H1 (cell line): ENCODE measurements around the gene ACAP3. TPM values are rescaled to one million over a fixed set of nuclear protein-coding genes. Genes with fewer than 3 reads are reported as not detected.

ENCODE experiments used
- CTCF ChIA-PET: fragments of 300-600 bp; sonication (Branson Sonifier 250); formaldehyde crosslinking; loops from one replicate; lab custom pipeline; 2021; ENCODE audit not compliant: partially characterized antibody; lab: Charles Lee
- POLR2A ChIA-PET: fragments of 300-600 bp; sonication (Branson Sonifier 250); formaldehyde crosslinking; loops from one replicate; lab custom pipeline; 2021; ENCODE audit warnings: inconsistent platforms; ENCODE audit not compliant: partially characterized antibody; lab: Charles Lee
- DNase-seq, 2 experiments: peaks; one replicate each; pipeline versions ENCODE4 v3.0.0 to v3.0.0-alpha.2; 2010 to 2022; ENCODE audit warnings: low spot score in 2 of 2, low read depth in 1 of 2, mixed read lengths in 1 of 2
- FAIRE-seq: peaks from 2 replicates; lab custom pipeline; 2011; peaks lifted over from hg19 to GRCh38; lab: Jason Lieb, UNC
- H2AFZ ChIP-seq: 2 replicates; pipeline ENCODE4 v1.8.1; 2012; ENCODE audit warnings: low read length, inconsistent platforms
- H2AK5ac ChIP-seq: 2 replicates; pipeline ENCODE4 v1.6.1; 2013; ENCODE audit warnings: low read depth, low read length
- H2BK120ac ChIP-seq: replicated peaks from 2 replicates; pipeline ENCODE3; 2013; ENCODE audit warnings: low read depth, low read length, inconsistent platforms
- H2BK12ac ChIP-seq: 2 replicates; pipeline ENCODE4 v1.6.1; 2013; ENCODE audit warnings: low read depth, low read length
- H2BK15ac ChIP-seq: 2 replicates; pipeline ENCODE4 v1.6.1; 2013; ENCODE audit warnings: low read length
- H2BK20ac ChIP-seq: 2 replicates; pipeline ENCODE4 v1.6.1; 2013; ENCODE audit warnings: low read length
- H2BK5ac ChIP-seq: 2 replicates; pipeline ENCODE4 v1.6.1; 2013; ENCODE audit warnings: low read depth, low read length
- H3K14ac ChIP-seq: 2 replicates; pipeline ENCODE4 v1.6.1; 2013; ENCODE audit warnings: inconsistent platforms; ENCODE audit not compliant: insufficient read length
- H3K18ac ChIP-seq: 2 replicates; pipeline ENCODE4 v1.6.1; 2013; ENCODE audit warnings: low read length; ENCODE audit errors: extremely low read depth
- H3K23ac ChIP-seq: 2 replicates; pipeline ENCODE4 v1.6.1; 2013; ENCODE audit warnings: inconsistent platforms; ENCODE audit not compliant: insufficient read length
- H3K23me2 ChIP-seq: 2 replicates; pipeline ENCODE4 v1.6.1; 2013; ENCODE audit warnings: low read depth, low read length
- H3K27ac ChIP-seq: 2 replicates; pipeline ENCODE4 v1.6.1; 2011; ENCODE audit warnings: low read depth, low read length, inconsistent platforms
- H3K27me3 ChIP-seq, 4 experiments: replicated peaks in 1 of 4; 1 replicate in 1 of 4; 2 replicates in 3 of 4; pipeline versions ENCODE4 v1.6.1 to v1.8.1; 2011 to 2013; ENCODE audit warnings: low read length in 3 of 4, mild to moderate bottlenecking in 3 of 4, inconsistent platforms in 2 of 4, mixed read lengths in 2 of 4, moderate library complexity in 1 of 4; ENCODE audit not compliant: control insufficient read depth in 3 of 4, insufficient read depth in 3 of 4; ENCODE audit errors: extremely low read depth in 1 of 4
- H3K36me3 ChIP-seq, 4 experiments: 2 replicates each; pipeline versions ENCODE4 v1.6.1 to v1.8.1; 2011 to 2013; ENCODE audit warnings: mild to moderate bottlenecking in 4 of 4, low read length in 3 of 4, moderate library complexity in 2 of 4, control low read depth in 1 of 4, inconsistent platforms in 1 of 4; ENCODE audit not compliant: insufficient read depth in 4 of 4, control insufficient read depth in 2 of 4
- H3K4ac ChIP-seq: replicated peaks from 2 replicates; pipeline ENCODE3; 2013; ENCODE audit warnings: low read length, low read depth, mixed read lengths, inconsistent platforms; ENCODE audit not compliant: insufficient read length
- H3K4me1 ChIP-seq, 4 experiments: replicated peaks in 1 of 4; 1 replicate in 1 of 4; 2 replicates in 3 of 4; pipeline versions ENCODE4 v1.6.1 to v1.8.1; 2011 to 2013; ENCODE audit warnings: low read length in 3 of 4, inconsistent platforms in 2 of 4, mixed read lengths in 1 of 4; ENCODE audit not compliant: insufficient read depth in 4 of 4, control insufficient read depth in 3 of 4
- H3K4me2 ChIP-seq, 2 experiments: 2 replicates each; pipeline versions ENCODE4 v1.6.1 to v1.8.1; 2011 to 2013; ENCODE audit warnings: low read depth in 2 of 2, low read length in 2 of 2, control low read depth in 1 of 2, inconsistent platforms in 1 of 2, mild to moderate bottlenecking in 1 of 2; ENCODE audit not compliant: insufficient read depth in 1 of 2
- H3K4me3 ChIP-seq, 4 experiments: fragments of 200-600, 300-600 bp in 1 of 4; sonication (generic), shearing (Covaris generic), sonication (Bioruptor Twin) in 1 of 4; 2 replicates each; pipeline versions ENCODE4 v1.5.1 to v1.8.1; 2011 to 2016; ENCODE audit warnings: low read length in 4 of 4, low read depth in 3 of 4, control low read depth in 2 of 4, inconsistent platforms in 2 of 4, mild to moderate bottlenecking in 2 of 4, mixed read lengths in 1 of 4, moderate library complexity in 1 of 4; ENCODE audit not compliant: insufficient read depth in 2 of 4; ENCODE audit errors: extremely low read depth in 1 of 4
- H3K56ac ChIP-seq: replicated peaks from 2 replicates; pipeline ENCODE3; 2013; ENCODE audit warnings: low read depth, mild to moderate bottlenecking, mixed read lengths, low read length, inconsistent platforms; ENCODE audit not compliant: insufficient read length
- H3K79me1 ChIP-seq: 2 replicates; pipeline ENCODE4 v1.6.1; 2013; ENCODE audit warnings: low read depth, low read length, control low read depth
- H3K79me2 ChIP-seq, 2 experiments: 2 replicates each; pipeline versions ENCODE4 v1.6.1 to v1.8.1; 2012 to 2013; ENCODE audit warnings: low read length in 2 of 2, mild to moderate bottlenecking in 2 of 2, inconsistent platforms in 1 of 2; ENCODE audit not compliant: insufficient read depth in 2 of 2, control insufficient read depth in 1 of 2
- H3K9ac ChIP-seq, 4 experiments: replicated peaks in 1 of 4; 1 replicate in 1 of 4; 2 replicates in 3 of 4; pipeline versions ENCODE4 v1.6.1 to v1.8.1; 2011 to 2013; ENCODE audit warnings: low read depth in 3 of 4, low read length in 3 of 4, control low read depth in 2 of 4, mild to moderate bottlenecking in 2 of 4, moderate library complexity in 2 of 4, inconsistent platforms in 1 of 4; ENCODE audit errors: extremely low read depth in 1 of 4
- H3K9me3 ChIP-seq, 2 experiments: 2 replicates each; pipeline versions ENCODE4 v1.6.1 to v1.8.1; 2012 to 2013; ENCODE audit warnings: mild to moderate bottlenecking in 2 of 2, moderate library complexity in 2 of 2, control low read depth in 1 of 2, inconsistent platforms in 1 of 2, low read depth in 1 of 2, low read length in 1 of 2, mixed read lengths in 1 of 2; ENCODE audit not compliant: insufficient read depth in 2 of 2
- H4K20me1 ChIP-seq, 2 experiments: replicated peaks in 1 of 2; 2 replicates each; pipeline versions ENCODE3 to v1.8.1; 2011 to 2013; ENCODE audit warnings: inconsistent platforms in 2 of 2, low read length in 2 of 2, mild to moderate bottlenecking in 1 of 2; ENCODE audit not compliant: insufficient read depth in 2 of 2, control insufficient read depth in 1 of 2
- H4K5ac ChIP-seq: 2 replicates; pipeline ENCODE4 v1.6.1; 2013; ENCODE audit warnings: low read length, low read depth, mixed read lengths, inconsistent platforms; ENCODE audit not compliant: insufficient read length
- H4K8ac ChIP-seq: 2 replicates; pipeline ENCODE4 v1.8.0; 2013; ENCODE audit warnings: mild to moderate bottlenecking, moderate library complexity, low read length, inconsistent platforms; ENCODE audit not compliant: insufficient read depth; ENCODE audit errors: extremely low read depth
- H4K91ac ChIP-seq: replicated peaks from 2 replicates; pipeline ENCODE3; 2013; ENCODE audit warnings: low read length, mixed read lengths, inconsistent platforms; ENCODE audit not compliant: insufficient read length
- BCL11A ChIP-seq, 2 experiments: IDR thresholded peaks; one replicate each; pipeline ENCODE4 v1.6.1; 2011; ENCODE audit warnings: low read depth in 2 of 2, low read length in 2 of 2, mild to moderate bottlenecking in 2 of 2
- CBX8 ChIP-seq: fragments of 300-800, 300-1000 bp; sonication (generic); IDR thresholded peaks from 2 replicates; pipeline ENCODE4 v1.7.1; 2016; ENCODE audit warnings: low read depth, low read length, borderline replicate concordance
- CHD2 ChIP-seq: IDR thresholded peaks from 2 replicates; pipeline ENCODE4 v1.6.1; 2012; ENCODE audit warnings: low read length, improper control_type of control experiment
- EGR1 ChIP-seq: IDR thresholded peaks from 2 replicates; pipeline ENCODE4 v1.6.1; 2011; ENCODE audit warnings: low read depth, low read length, borderline replicate concordance
- HDAC2 ChIP-seq, 2 experiments: fragments of 300-600 bp in 1 of 2; sonication (generic) in 1 of 2; IDR thresholded peaks; 2 replicates each; pipeline ENCODE4 v1.6.1; 2011 to 2012; ENCODE audit warnings: low read depth in 2 of 2, low read length in 2 of 2, mild to moderate bottlenecking in 2 of 2, moderate library complexity in 2 of 2, borderline replicate concordance in 1 of 2, inconsistent platforms in 1 of 2
- POLR2A ChIP-seq, 2 experiments: IDR thresholded peaks; 1 replicate in 1 of 2; 2 replicates in 1 of 2; pipeline ENCODE4 v1.6.1; 2011; ENCODE audit warnings: low read depth in 2 of 2, low read length in 2 of 2, mild to moderate bottlenecking in 2 of 2; ENCODE audit errors: control extremely low read depth in 1 of 2
- RAD21 ChIP-seq, 2 experiments: IDR thresholded peaks in 1 of 2; conservative IDR thresholded peaks in 1 of 2; 2 replicates each; pipeline ENCODE4 v1.6.1; 2011; ENCODE audit warnings: low read depth in 2 of 2, low read length in 2 of 2, improper control_type of control experiment in 1 of 2, inconsistent platforms in 1 of 2, mild to moderate bottlenecking in 1 of 2, moderate library complexity in 1 of 2
- RFX5 ChIP-seq: IDR thresholded peaks from 2 replicates; pipeline ENCODE4 v1.6.1; 2011; ENCODE audit warnings: low read depth, low read length, improper control_type of control experiment, borderline replicate concordance
- RNF2 ChIP-seq: fragments of 200-900, 300-1000 bp; sonication (generic); IDR thresholded peaks from 2 replicates; pipeline ENCODE4 v1.7.1; 2016; ENCODE audit warnings: borderline replicate concordance, low read depth, mild to moderate bottlenecking, antibody characterized with exemption, low read length; ENCODE audit not compliant: poor library complexity, severe bottlenecking; ENCODE audit errors: missing control alignments
- RXRA ChIP-seq: IDR thresholded peaks from 2 replicates; pipeline ENCODE4 v1.6.1; 2011; ENCODE audit warnings: low read depth, mild to moderate bottlenecking, low read length, moderate library complexity; ENCODE audit not compliant: insufficient read depth
- SAP30 ChIP-seq: fragments of 300-600 bp; sonication (generic); IDR thresholded peaks from 2 replicates; pipeline ENCODE4 v1.7.1; 2012; ENCODE audit warnings: low read length, moderate library complexity, mild to moderate bottlenecking, inconsistent platforms; ENCODE audit not compliant: insufficient read depth, insufficient replicate concordance
- SUZ12 ChIP-seq: fragments of 200-600 bp; sonication (generic); IDR thresholded peaks from 2 replicates; pipeline ENCODE4 v1.6.1; 2012; ENCODE audit warnings: mild to moderate bottlenecking, inconsistent platforms, low read length, moderate library complexity, mixed read lengths
- WGBS, 2 experiments: shearing (Covaris generic) in 1 of 2; methylation state at CpG; one replicate each; pipeline versions ENCODE4 v1.1.6 to v1.1.7; 2013 to 2015; ENCODE audit warnings: low lambda C conversion rate in 2 of 2, mixed read lengths in 2 of 2, inconsistent platforms in 1 of 2, low coverage in 1 of 2, missing lambda C conversion rate in 1 of 2; ENCODE audit not compliant: insufficient replicate concordance in 2 of 2, insufficient coverage in 1 of 2, insufficient read length in 1 of 2; ENCODE audit errors: extremely low coverage in 1 of 2, missing lambda C conversion rate in 1 of 2; 5-methylcytosine and 5-hydroxymethylcytosine counted together
- polyA plus RNA-seq, 7 experiments: library from polyadenylated mRNA; depleted of rRNA in 3 of 7; stranded (reverse) in 5 of 7; unstranded in 2 of 7; fragments of >200 nt in 5 of 7; fragments of 200-250 nt in 2 of 7; gene quantifications; 1 replicate in 5 of 7; 2 replicates in 1 of 7; 4 replicates in 1 of 7; pipeline versions ENCODE4 v1.2.1 to v1.2.3, GENCODE V29; 2011 to 2013; ENCODE audit warnings: missing spikeins in 2 of 7, mixed read lengths in 2 of 7
- total RNA-seq: library from RNA; stranded (reverse); fragmentation: NEBNext Ultra II Directional; extraction: Animal tissue kit (Norgen Biotek cat#: 25700); gene quantifications from 2 replicates; pipeline ENCODE4 v1.2.1, GENCODE V29; 2021

The ACAP3 gene
- total and polyA plus RNA-seq, 2 of the 8 experiments (the other 6 are each of a cell fraction or from before 2014, with no cell fraction given) = 14.8 to 28.3 TPM

DNA sequence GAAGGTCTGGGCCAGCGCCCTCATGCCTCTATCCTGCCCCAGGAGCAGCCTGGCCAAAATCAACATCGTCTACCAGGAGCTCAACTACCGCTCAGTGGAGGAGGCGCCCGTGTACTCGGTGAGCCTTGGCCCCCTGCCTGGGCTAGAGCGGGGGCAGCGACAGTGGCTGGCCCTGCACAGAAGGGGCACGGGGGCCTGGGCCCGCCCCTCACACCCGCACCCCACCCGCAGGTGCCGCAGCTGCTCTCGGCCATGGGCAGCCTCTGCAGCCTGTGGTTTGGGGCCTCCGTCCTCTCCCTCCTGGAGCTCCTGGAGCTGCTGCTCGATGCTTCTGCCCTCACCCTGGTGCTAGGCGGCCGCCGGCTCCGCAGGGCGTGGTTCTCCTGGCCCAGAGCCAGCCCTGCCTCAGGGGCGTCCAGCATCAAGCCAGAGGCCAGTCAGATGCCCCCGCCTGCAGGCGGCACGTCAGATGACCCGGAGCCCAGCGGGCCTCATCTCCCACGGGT lies 16.7 kb downstream of the ACAP3 start:
- H3K23me2 ChIP-seq = no peaks in the 10 kb centered on the region
- ChIA-PET POLR2A (interaction anchor here (1.0 to 2.3 kb wide), 6 partner anchors 9 to 44 kb away, joined by 3 to 9 read pairs (median 6); partner anchors contain the start of gene UBE2J2), CTCF (interaction anchor here (0.6 to 3.4 kb wide), 46 partner anchors 8 to 1007 kb away, joined by 3 to 38 read pairs (median 5); partner anchors contain the start of genes SCNN1D, TTLL10 and UBE2J2)
- no peak for TF ChIP-seq CBX8
- TF ChIP-seq SAP30 = no peak
- TF ChIP-seq BCL11A (IDR thresholded peaks at IDR 0.05; ENCODE audit: low read depth in 2 of 2, low read length in 2 of 2) = no peak
- no peak for TF ChIP-seq SUZ12
- no peak for TF ChIP-seq EGR1
- no peak for TF ChIP-seq POLR2A (IDR thresholded peaks at IDR 0.05; ENCODE audit: control extremely low read depth in 1 of 2, low read depth in 2 of 2, low read length in 2 of 2)
- TF ChIP-seq RXRA = no peak
- no peak for TF ChIP-seq RAD21 (IDR thresholded peaks at IDR 0.05 in 1 of 2, conservative IDR thresholded peaks at IDR 0.05 in 1 of 2; ENCODE audit: low read depth in 2 of 2, low read length in 2 of 2)
- TF ChIP-seq HDAC2 (IDR thresholded peaks at IDR 0.05; ENCODE audit: borderline replicate concordance in 1 of 2, low read depth in 2 of 2, low read length in 2 of 2) = no peak
- TF ChIP-seq CHD2 = no peak
- TF ChIP-seq RFX5 = no peak
- TF ChIP-seq RNF2 = no peak

More for the DNA sequence above, 16.7 kb downstream of the ACAP3 start:
- no peak overlapping the region for H3K4ac ChIP-seq
- H3K9ac ChIP-seq = no peak overlapping the region
- peaks cover 0 to 3% (median 0%) of the 10 kb centered on the region in 4 experiments; a peak in 1 of 7 replicates for H3K27me3 ChIP-seq
- DNase-seq (no peak), FAIRE-seq (no peak)
- H3K18ac ChIP-seq = no peak overlapping the region
- peaks cover 2 to 4% of the 10 kb centered on the region in 2 experiments for H4K20me1 ChIP-seq
- no peaks in the 10 kb centered on the region for H3K79me2 ChIP-seq
- no peak overlapping the region for H4K91ac ChIP-seq
- 0 out of 8 replicates have a peak, but pooled peaks cover 0 to 3% (median 0%) of the 10 kb centered on the region in 4 experiments for H3K36me3 ChIP-seq
- H3K79me1 ChIP-seq = no peaks in the 10 kb centered on the region
- 84% methylated on average over 14 of the region's 28 CpGs; no CpG with 5 or more reads in 1 of the 2 experiments for WGBS, 2 experiments
- no peak overlapping the region for H3K27ac ChIP-seq
- H3K14ac ChIP-seq = no peak overlapping the region
- H2AFZ ChIP-seq = no peak overlapping the region
- H3K4me3 ChIP-seq = no peak overlapping the region
- H4K5ac ChIP-seq = no peak overlapping the region
- 0 out of 2 replicates have a peak overlapping the region, but pooled peaks have one; percentile 2 for H2BK5ac ChIP-seq
- peak overlapping the region; percentile 4; the same call in 1 of the 2 replicates for H4K8ac ChIP-seq
- no peak overlapping the region for H3K4me2 ChIP-seq
- H3K23ac ChIP-seq = no peak overlapping the region
- peaks cover 0 to 8% (median 0%) of the 10 kb centered on the region in 4 experiments; a peak in 2 of 7 replicates for H3K4me1 ChIP-seq
- no peak overlapping the region for H2BK12ac ChIP-seq
- H2BK120ac ChIP-seq = no peak overlapping the region
- H3K56ac ChIP-seq = no peak overlapping the region
- H2AK5ac ChIP-seq = no peak overlapping the region
- no peak overlapping the region for H2BK20ac ChIP-seq
- peaks cover 0 to 2% of the 10 kb centered on the region in 2 experiments; a peak in 1 of 4 replicates for H3K9me3 ChIP-seq
- H2BK15ac ChIP-seq = no peak overlapping the region
